Ramos (cell line): ENCODE measurements around the gene CAPN5.

Source experiments
- in situ Hi-C: fragments of 300-500 bp; cut with MboI; formaldehyde crosslinking; loops from one replicate; pipeline ENCODE4 v1.14.3; 2022; ENCODE audit warnings: low sequenced_read_pairs; ENCODE audit not compliant: unreplicated experiment

Gene CAPN5

GRCh38 chr11:77112641-77113381, 46.0 kb downstream of the CAPN5 start:
- in situ Hi-C loops, result no loop called here

- in situ Hi-C loops, result no loop called here
Observed at GRCh38 chr11:77113382-77114088, 46.8 kb downstream of the CAPN5 start.

GRCh38 chr11:77114089-77114463, 47.3 kb downstream of the CAPN5 start:
- in situ Hi-C loops, result no loop called here

- in situ Hi-C loops, result no loop called here
Observed at GRCh38 chr11:77115181-77115611, 48.4 kb downstream of the CAPN5 start.

- in situ Hi-C loops, result no loop called here
Observed at GRCh38 chr11:77115956-77116355, 49.2 kb downstream of the CAPN5 start.

- in situ Hi-C loops, result no loop called here
Observed at GRCh38 chr11:77117492-77117891, 50.7 kb downstream of the CAPN5 start.

- in situ Hi-C loops, result no loop called here
Observed at GRCh38 chr11:77118086-77118485, 51.3 kb downstream of the CAPN5 start.

- in situ Hi-C loops, result no loop called here
Observed at GRCh38 chr11:77118971-77119370, 52.2 kb downstream of the CAPN5 start.

GRCh38 chr11:77119531-77119936, 52.8 kb downstream of the CAPN5 start:
- in situ Hi-C loops, result no loop called here

- in situ Hi-C loops, result no loop called here
Observed at GRCh38 chr11:77120571-77120970, 53.8 kb downstream of the CAPN5 start.

- in situ Hi-C loops, result no loop called here
Observed at GRCh38 chr11:77121096-77121640, 54.4 kb downstream of the CAPN5 start.

GRCh38 chr11:77121876-77122575, 55.3 kb downstream of the CAPN5 start:
- in situ Hi-C loops, result no loop called here

GRCh38 chr11:77122576-77123212, 55.9 kb downstream of the CAPN5 start:
- in situ Hi-C loops, result no loop called here

- in situ Hi-C loops, result no loop called here
Observed at GRCh38 chr11:77123591-77123990, 56.8 kb downstream of the CAPN5 start.

GRCh38 chr11:77124041-77124440, 57.3 kb downstream of the CAPN5 start:
- in situ Hi-C loops, result no loop called here

- in situ Hi-C loops, result no loop called here
Observed at GRCh38 chr11:77124488-77124887, 57.7 kb downstream of the CAPN5 start.

- in situ Hi-C loops, result no loop called here
Observed at GRCh38 chr11:77125191-77125590, 58.4 kb downstream of the CAPN5 start.

- in situ Hi-C loops, result no loop called here
Observed at GRCh38 chr11:77125695-77126094, 58.9 kb downstream of the CAPN5 start.

GRCh38 chr11:77126156-77126775, 59.5 kb downstream of the CAPN5 start:
- in situ Hi-C loops, result no loop called here

- in situ Hi-C loops, result no loop called here
Observed at GRCh38 chr11:77126861-77127234, 60.1 kb downstream of the CAPN5 start.
